Endothelial cell of umbilical vein (primary cell): ENCODE results near the gene MEOX1. TPM values are rescaled to one million over a fixed set of nuclear protein-coding genes. Genes with fewer than 3 reads are reported as not detected.

Source experiments
- BruUV-seq: library from RNA; stranded (reverse); fragments of 400-500 nt; replicated peaks from 2 replicates; lab custom pipeline; 2021; lab: Mats Ljungman, UMichigan
- CTCF ChIA-PET: fragments of 300-600, 350-600 bp; sonication (Branson Sonifier 250); formaldehyde crosslinking; loops from one replicate; lab custom pipeline; 2021; ENCODE audit warnings: antibody characterized with exemption, inconsistent platforms; lab: Charles Lee
- POLR2A ChIA-PET: fragments of 300-600, 350-600 bp; sonication (Branson Sonifier 250); formaldehyde crosslinking; loops from one replicate; lab custom pipeline; 2021; ENCODE audit warnings: antibody characterized with exemption, inconsistent platforms; lab: Charles Lee
- DNase-seq: peaks from one replicate; pipeline ENCODE4 v3.0.0-alpha.2; 2011; ENCODE audit warnings: low read depth, low spot score
- FAIRE-seq: peaks from 2 replicates; lab custom pipeline; 2011; peaks lifted over from hg19 to GRCh38; lab: Jason Lieb, UNC
- H2AFZ ChIP-seq: 2 replicates; pipeline ENCODE4 v1.6.0; 2012; ENCODE audit warnings: low read depth, low read length, control low read depth, inconsistent platforms
- H3K27ac ChIP-seq: 2 replicates; pipeline ENCODE4 v1.5.1; 2011; ENCODE audit warnings: low read depth, mild to moderate bottlenecking, control low read depth, low read length, moderate library complexity; ENCODE audit not compliant: insufficient read depth
- H3K27me3 ChIP-seq, 2 experiments: 2 replicates each; pipeline versions ENCODE4 v1.6.0 to v1.6.1; 2011; ENCODE audit warnings: low read length in 2 of 2, mixed read lengths in 1 of 2; ENCODE audit not compliant: control insufficient read depth in 2 of 2, insufficient read depth in 2 of 2
- H3K36me3 ChIP-seq, 2 experiments: 2 replicates in 1 of 2; 3 replicates in 1 of 2; pipeline ENCODE4 v1.5.1; 2011; ENCODE audit warnings: low read length in 2 of 2, mild to moderate bottlenecking in 1 of 2, moderate library complexity in 1 of 2; ENCODE audit not compliant: control insufficient read depth in 2 of 2, insufficient read depth in 2 of 2; ENCODE audit errors: extremely low read depth in 1 of 2
- H3K4me1 ChIP-seq: 3 replicates; pipeline ENCODE4 v1.5.1; 2011; ENCODE audit warnings: mild to moderate bottlenecking, low read length; ENCODE audit not compliant: control insufficient read depth, insufficient read depth; ENCODE audit errors: extremely low read depth
- H3K4me2 ChIP-seq: 2 replicates; pipeline ENCODE4 v1.6.1; 2011; ENCODE audit warnings: low read length, control low read depth, mixed read lengths; ENCODE audit not compliant: insufficient read depth
- H3K4me3 ChIP-seq, 3 experiments: fragments of 200-600 bp in 1 of 3; sonication (generic), shearing (Covaris generic) in 1 of 3; replicated peaks in 1 of 3; 2 replicates each; pipeline ENCODE4 v1.5.1; 2011 to 2016; ENCODE audit warnings: control low read depth in 3 of 3, low read length in 3 of 3, mild to moderate bottlenecking in 2 of 3, inconsistent platforms in 1 of 3, low read depth in 1 of 3, moderate library complexity in 1 of 3; ENCODE audit not compliant: insufficient read depth in 1 of 3
- H3K79me2 ChIP-seq: 2 replicates; pipeline ENCODE4 v1.6.0; 2012; ENCODE audit warnings: low read length, inconsistent platforms; ENCODE audit not compliant: control insufficient read depth, insufficient read depth
- H3K9ac ChIP-seq: replicated peaks from 2 replicates; pipeline ENCODE3; 2011; ENCODE audit warnings: low read length, control low read depth; ENCODE audit not compliant: insufficient read depth; ENCODE audit errors: extremely low read depth
- H3K9me1 ChIP-seq: replicated peaks from 3 replicates; pipeline ENCODE4 v1.6.0; 2011; ENCODE audit warnings: mild to moderate bottlenecking, low read length; ENCODE audit not compliant: control insufficient read depth, insufficient read depth; ENCODE audit errors: extremely low read depth
- H3K9me3 ChIP-seq: replicated peaks from 2 replicates; pipeline ENCODE4 v1.5.1; 2012; ENCODE audit warnings: low read length, inconsistent platforms; ENCODE audit not compliant: control insufficient read depth, insufficient read depth
- H4K20me1 ChIP-seq: replicated peaks from 2 replicates; pipeline ENCODE3; 2011; ENCODE audit warnings: mild to moderate bottlenecking, low read length; ENCODE audit not compliant: control insufficient read depth, insufficient read depth; ENCODE audit errors: extremely low read depth
- CTCF ChIP-seq, 2 donors: IDR thresholded peaks; 1 replicate in 1 of 2; 2 replicates in 1 of 2; pipeline ENCODE4 v1.5.1; 2011; ENCODE audit warnings: low read length in 2 of 2, mild to moderate bottlenecking in 2 of 2, moderate library complexity in 2 of 2, control low read depth in 1 of 2, inconsistent platforms in 1 of 2, low read depth in 1 of 2; ENCODE audit not compliant: insufficient read depth in 1 of 2; ENCODE audit errors: extremely low read depth in 1 of 2
- EZH2 ChIP-seq: IDR thresholded peaks from 2 replicates; pipeline ENCODE4 v1.6.1; 2012; ENCODE audit warnings: borderline replicate concordance, low read depth, mild to moderate bottlenecking, moderate library complexity, low read length, inconsistent platforms; ENCODE audit not compliant: severe bottlenecking
- FOS ChIP-seq: IDR thresholded peaks from 2 replicates; pipeline ENCODE4 v1.6.1; 2011; ENCODE audit warnings: mild to moderate bottlenecking, low read length, moderate library complexity, borderline replicate concordance; ENCODE audit not compliant: insufficient read depth
- GATA2 ChIP-seq: IDR thresholded peaks from 2 replicates; pipeline ENCODE4 v1.7.0; 2011; ENCODE audit warnings: low read depth, mild to moderate bottlenecking, moderate library complexity, mixed read lengths, low read length; ENCODE audit not compliant: insufficient read length, insufficient read depth
- JUN ChIP-seq: IDR thresholded peaks from 2 replicates; pipeline ENCODE4 v1.6.1; 2011; ENCODE audit warnings: borderline replicate concordance, low read depth; ENCODE audit not compliant: insufficient read length, insufficient read depth
- MAX ChIP-seq: IDR thresholded peaks from 2 replicates; pipeline ENCODE4 v1.6.1; 2011; ENCODE audit not compliant: insufficient read depth, insufficient read length
- MYC ChIP-seq: IDR thresholded peaks from one replicate; pipeline ENCODE4 v1.6.1; 2011; ENCODE audit warnings: mild to moderate bottlenecking, low read depth, low read length
- POLR2AphosphoS5 ChIP-seq: IDR thresholded peaks from 2 replicates; pipeline ENCODE4 v1.6.1; 2012; ENCODE audit warnings: low read depth, mild to moderate bottlenecking, control low read depth, low read length, moderate library complexity; ENCODE audit not compliant: insufficient read depth
- dilution Hi-C: fragments of 300-500 bp; cut with MboI; formaldehyde crosslinking; loops from one replicate; pipeline ENCODE4 v1.15.0; 2019; ENCODE audit warnings: low sequenced_read_pairs; ENCODE audit not compliant: extremely low pct_ligation_motif_present
- intact Hi-C: fragments of 100-400 bp; cut with micrococcal nuclease; formaldehyde crosslinking; loops from one replicate; pipeline ENCODE4 v1.10.0; 2022
- polyA plus RNA-seq, 4 experiments: library from polyadenylated mRNA; depleted of rRNA in 3 of 4; stranded (reverse) in 3 of 4; unstranded in 1 of 4; fragments of >200 nt; gene quantifications; 2 replicates each; pipeline versions ENCODE4 v1.2.1 to v1.2.3, GENCODE V29; 2011 to 2012; ENCODE audit warnings: missing spikeins in 1 of 4
- total RNA-seq: library from RNA; stranded (reverse); gene quantifications from 2 replicates; pipeline ENCODE4 v1.2.3, GENCODE V29; 2021

Gene MEOX1
- total and polyA plus RNA-seq, 2 donors (not counting 3 experiments of a cell fraction or from before 2014, with no cell fraction given) = 0.06 TPM; not detected in 1

GRCh38 chr17:43703630-43704029 is 41.9 kb upstream of the MEOX1 start:
- H3K4me1 ChIP-seq = no peaks in the 10 kb centered on the region
- no peak for TF ChIP-seq JUN
- intact Hi-C loops (no loop called here), dilution Hi-C loops (loop anchor here (5.0 kb wide), 1 partner anchor 64 kb away; no protein-coding TSS in a partner anchor)
- no peaks in the 10 kb centered on the region for H3K9me1 ChIP-seq
- no peaks in the 10 kb centered on the region for H3K27me3 ChIP-seq
- no peaks in the 10 kb centered on the region for H3K79me2 ChIP-seq
- H3K9me3 ChIP-seq = no peaks in the 10 kb centered on the region
- H3K4me2 ChIP-seq = no peak overlapping the region
- H4K20me1 ChIP-seq = no peaks in the 10 kb centered on the region
- no peak for FAIRE-seq
- ChIA-PET CTCF (interaction anchor here (2.1 to 2.2 kb wide), 2 partner anchors 30 to 64 kb away, joined by 6 read pairs; no protein-coding TSS in a partner anchor), POLR2A (no interaction called here)
- BruUV-seq = no TSS peak
- no peak overlapping the region for H3K27ac ChIP-seq
- no peaks in the 10 kb centered on the region for H3K36me3 ChIP-seq
- H2AFZ ChIP-seq = no peak overlapping the region
- H3K9ac ChIP-seq = no peak overlapping the region
- DNase-seq = no peak
- no peak overlapping the region for H3K4me3 ChIP-seq

GRCh38 chr17:43702637-43703036 is 40.9 kb upstream of the MEOX1 start:
- FAIRE-seq (no peak), DNase-seq (no peak)
- POLR2A ChIA-PET = no interaction called here
- no peaks in the 10 kb centered on the region for H3K9me1 ChIP-seq
- H4K20me1 ChIP-seq = no peaks in the 10 kb centered on the region
- H3K27me3 ChIP-seq = no peaks in the 10 kb centered on the region
- no peak overlapping the region for H3K9ac ChIP-seq
- CTCF ChIA-PET = interaction anchor here (0.7 to 2.6 kb wide), 4 partner anchors 11 to 65 kb away, joined by 3 to 8 read pairs (median 6); no protein-coding TSS in a partner anchor
- no peaks in the 10 kb centered on the region for H3K4me1 ChIP-seq
- no peak overlapping the region for H3K27ac ChIP-seq
- H3K4me2 ChIP-seq = no peak overlapping the region
- no peak overlapping the region for H2AFZ ChIP-seq
- no peaks in the 10 kb centered on the region for H3K9me3 ChIP-seq
- TF ChIP-seq CTCF (IDR thresholded peaks at IDR 0.05; ENCODE audit: extremely low read depth in 1 of 2, insufficient read depth in 1 of 2, low read depth in 1 of 2, low read length in 2 of 2) = no peak
- no peak for TF ChIP-seq MYC
- no peak for TF ChIP-seq MAX
- no peak for TF ChIP-seq EZH2
- TF ChIP-seq POLR2AphosphoS5 = no peak
- no peak for TF ChIP-seq GATA2
- no peak for TF ChIP-seq JUN
- TF ChIP-seq FOS = no peak
- intact Hi-C loops = no loop called here
- H3K79me2 ChIP-seq = no peaks in the 10 kb centered on the region
- H3K36me3 ChIP-seq = no peaks in the 10 kb centered on the region
- dilution Hi-C loops = loop anchor here (5.0 kb wide), 1 partner anchor 65 kb away; no protein-coding TSS in a partner anchor
- no TSS peak for BruUV-seq
- H3K4me3 ChIP-seq = no peak overlapping the region
